NCI-H1417 treated with DMSO at 0.1 percent for 48 hours (cell line): Measurements from ENCODE around the gene CTSE.

Source experiments
- DNase-seq: peaks from one replicate; lab custom pipeline; 2025; lab: John Stamatoyannopoulos, UW

CTSE gene

DNA sequence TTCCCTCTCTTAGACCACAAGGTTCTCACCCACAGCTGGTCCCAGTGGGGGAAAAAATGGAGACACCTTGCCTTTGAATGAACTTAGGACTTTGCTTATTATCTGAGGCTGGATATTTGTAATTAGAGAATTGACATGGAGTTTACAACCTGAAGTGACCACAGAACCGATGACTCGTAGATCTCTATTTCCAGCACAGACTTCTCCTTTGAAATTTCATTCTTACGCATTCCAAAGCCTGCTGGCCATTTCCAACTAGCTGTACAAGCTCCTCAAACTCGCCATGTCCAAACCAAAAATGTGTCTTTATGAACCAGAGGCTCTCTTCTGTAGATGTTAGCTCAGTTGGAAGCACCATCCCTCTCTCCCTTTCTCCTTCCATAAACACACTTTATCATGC lies 32.5 kb downstream of the CTSE start:
- DNase-seq: no peak

DNA sequence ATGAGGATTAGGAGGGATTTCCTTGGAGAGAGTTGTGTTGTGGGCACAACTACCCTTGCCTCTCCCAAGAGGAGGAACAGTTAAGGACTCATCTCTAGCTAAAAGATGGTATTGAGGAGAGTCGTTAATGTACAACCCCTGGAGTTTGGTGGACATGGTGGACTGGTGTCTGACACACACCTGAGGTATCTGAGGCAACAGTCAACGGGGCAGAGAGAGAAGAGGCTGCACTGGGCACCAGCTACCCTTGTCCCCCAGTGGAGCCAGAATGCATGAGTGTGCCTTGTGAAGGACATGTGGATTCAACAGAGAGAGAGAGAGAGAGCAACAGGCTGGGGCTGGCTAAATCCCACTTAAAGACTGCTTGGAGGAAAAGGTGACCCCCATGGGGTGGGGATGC lies 33.5 kb downstream of the CTSE start:
- DNase-seq: no peak

DNA sequence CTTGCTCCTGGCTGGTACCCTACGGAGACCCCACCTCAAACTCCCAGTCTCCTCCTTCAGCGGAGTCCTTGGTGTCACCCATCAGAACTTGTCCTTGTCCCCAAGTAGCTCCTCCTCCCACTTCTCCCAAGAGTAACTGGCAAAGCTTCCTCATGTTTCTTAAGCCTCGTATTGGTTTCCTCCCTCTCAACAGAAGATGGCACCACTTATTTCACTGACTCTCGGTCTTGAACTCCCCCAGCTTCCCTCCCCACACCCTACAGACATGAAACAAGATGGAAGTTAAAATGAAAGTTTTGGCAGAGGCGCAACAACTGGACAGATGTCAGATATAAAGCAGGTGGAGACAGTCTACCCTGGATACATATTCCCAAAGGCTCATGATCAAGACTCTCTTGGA lies 33.9 kb downstream of the CTSE start:
- no peak for DNase-seq

DNA sequence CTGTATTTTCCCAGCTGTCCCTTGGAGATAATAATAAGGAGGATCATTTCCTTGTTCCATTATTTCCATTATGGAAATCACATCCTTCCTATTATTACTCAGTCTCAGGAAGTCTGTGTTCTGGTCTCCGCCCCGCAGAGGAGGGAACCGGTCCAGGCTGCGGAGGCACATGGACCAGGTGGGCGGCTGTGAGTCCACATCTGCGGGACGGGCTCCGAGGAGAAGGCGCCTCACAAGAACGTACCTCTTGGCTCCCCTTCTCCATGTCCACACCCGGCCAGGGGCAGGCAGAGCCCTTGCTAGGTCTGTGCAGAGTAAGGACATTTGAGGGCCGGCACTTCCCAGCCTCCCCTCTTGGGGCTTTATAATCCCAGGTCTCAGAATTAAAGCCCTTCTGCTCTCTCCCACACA lies 35.1 kb downstream of the CTSE start:
- DNase-seq: no peak

DNA sequence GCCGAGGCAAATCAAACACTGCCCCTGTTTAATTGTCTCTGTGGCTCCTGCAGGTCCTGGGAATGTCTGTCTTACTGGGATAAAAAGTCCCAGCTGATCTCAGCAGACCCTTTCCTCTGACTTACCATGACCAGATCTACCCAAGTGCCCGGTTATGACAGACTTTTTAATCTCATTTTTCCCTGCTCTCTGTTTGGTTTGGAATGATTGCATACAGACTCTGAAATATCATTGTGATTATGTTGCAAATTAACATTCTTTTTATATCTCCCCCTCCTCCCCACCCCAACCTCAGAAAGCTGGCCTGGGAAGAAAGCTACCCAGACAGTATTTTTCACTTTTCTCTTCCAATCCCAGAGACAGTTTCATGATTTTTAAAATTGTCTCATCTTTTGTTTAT lies 36.8 kb downstream of the CTSE start:
- no peak for DNase-seq

DNA sequence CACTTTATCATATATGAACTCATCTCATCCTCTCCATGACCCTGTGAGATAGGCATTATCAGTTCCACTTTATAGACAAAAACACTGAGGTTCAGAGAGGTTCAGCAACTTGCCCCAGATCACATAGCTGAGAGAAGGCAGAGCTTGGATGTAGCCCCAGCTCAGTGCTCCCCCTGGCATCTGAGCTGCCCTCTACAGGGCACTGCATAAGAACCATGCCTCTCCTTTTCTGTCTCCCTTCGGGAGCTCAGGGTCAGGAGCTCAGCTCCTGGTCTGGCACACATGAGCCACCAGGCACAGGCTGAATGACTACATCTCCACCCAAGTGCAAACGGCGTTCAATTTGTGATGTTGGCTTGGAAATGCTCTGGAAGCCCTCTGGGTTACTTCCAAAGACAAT lies 37.4 kb downstream of the CTSE start:
- DNase-seq: no peak

DNA sequence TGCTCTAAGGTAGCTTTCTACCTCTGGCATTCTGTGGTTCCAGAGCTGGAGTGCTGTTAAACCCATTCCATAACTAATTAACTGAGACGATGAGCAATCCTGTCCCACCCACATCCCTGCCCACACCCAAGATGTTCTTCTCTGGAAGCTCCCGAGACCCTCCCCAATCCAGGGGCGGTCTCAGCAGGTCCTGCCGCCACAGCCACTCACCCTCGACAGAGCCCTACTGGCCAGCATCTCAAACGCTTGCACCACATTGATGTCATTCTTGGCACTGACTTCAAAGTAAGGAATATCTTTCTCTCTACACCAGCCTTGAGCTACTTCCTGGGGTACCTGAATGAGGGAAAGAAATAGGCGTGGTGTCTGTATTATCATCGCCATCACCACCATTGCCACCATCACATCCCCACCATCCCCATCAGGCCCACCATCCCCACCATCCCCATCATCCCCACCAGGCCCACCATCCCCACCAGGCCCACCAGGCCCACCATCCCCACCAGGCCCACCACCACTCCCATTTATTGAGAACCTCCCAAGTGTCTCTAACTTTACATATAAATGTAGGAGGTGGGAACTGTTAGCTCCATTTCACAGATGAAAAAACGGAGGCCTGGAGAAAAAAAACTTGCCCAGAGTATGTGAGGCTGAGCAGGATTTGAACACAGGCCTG lies 38.2 kb downstream of the CTSE start:
- no peak for DNase-seq

DNA sequence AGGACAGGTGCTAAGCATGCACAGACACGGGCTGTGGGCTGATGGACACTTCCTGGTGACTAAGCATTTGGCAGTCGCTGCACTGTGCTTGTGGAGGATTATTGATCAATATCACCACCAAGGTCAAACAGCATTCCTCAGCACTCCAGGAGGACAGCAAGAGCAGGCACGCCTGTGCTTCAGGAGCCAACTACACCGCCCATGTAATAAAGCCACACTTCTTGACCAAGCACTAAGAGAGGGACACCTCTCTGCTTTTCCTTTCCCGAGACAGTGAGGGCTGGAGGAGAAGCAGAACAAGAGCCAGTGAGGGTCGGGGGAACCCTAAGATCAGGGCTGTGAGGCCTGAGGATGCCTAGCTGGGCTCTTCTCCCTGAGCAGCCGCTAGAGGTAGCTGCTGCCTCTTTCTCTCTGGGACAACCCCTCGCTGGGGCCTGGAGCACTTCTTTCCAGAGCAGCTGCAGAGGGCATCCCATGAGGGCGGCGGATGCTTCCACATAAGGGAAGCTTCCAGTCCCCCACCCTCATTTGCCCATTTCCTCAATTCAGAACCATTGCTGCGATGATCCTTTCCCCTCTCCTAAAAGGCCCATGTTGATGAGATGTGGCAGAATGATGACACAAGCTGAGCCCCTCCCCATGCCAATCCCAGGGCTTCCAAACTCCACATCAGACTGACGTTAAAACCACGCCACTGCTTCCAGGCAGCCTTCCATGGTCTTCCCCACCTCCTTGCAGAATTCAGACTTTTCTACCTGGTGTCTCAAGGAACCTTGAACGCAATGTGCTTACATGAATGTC lies 39.6 kb downstream of the CTSE start:
- no peak for DNase-seq

DNA sequence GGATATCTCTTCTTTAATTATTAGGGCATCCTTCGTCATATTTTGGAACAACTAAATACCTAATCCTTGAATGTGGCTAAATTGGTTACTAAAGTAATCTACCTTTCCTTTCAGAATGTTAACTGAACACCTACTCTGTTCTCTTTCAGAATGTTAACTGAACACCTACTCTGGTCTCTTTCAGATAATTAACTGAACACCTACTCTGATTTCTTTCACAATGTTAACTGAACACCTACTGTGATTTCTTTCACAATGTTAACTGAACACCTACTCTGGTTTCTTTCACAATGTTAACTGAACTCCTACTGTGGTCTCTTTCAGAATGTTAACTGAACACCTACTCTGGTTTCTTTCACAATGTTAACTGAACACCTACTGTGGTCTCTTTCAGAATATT lies 42.4 kb downstream of the CTSE start:
- no peak for DNase-seq

DNA sequence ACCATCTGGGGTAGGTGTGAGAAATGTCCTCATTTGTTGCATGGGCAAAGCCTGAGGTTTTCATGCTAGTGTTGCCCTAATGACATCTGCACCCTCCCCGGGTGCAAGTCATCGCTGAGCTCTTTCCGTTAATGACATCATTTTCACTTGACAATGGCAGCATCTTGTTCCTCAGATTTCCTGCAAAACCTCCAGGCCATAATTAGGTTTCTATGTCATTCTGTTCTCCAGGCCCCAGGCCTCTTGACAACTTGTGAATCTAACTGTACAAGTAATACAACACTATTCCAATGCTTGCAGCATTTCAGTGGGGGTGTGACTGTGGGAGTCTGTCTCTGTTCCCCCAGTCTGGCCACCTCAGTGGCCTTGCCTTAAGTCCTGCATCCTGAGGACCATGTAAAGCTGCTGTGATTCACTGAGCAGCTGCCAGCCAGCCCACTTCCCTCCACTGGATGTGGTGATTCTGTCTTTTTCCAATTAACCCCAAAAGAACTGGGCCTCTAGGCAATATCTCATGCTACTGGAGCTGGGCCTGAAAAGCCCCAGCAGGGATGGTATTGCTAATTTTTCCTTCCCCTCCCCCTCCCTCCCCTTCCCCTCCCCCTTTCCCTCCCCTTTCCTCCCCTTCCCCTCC lies 43.3 kb downstream of the CTSE start:
- no peak for DNase-seq

DNA sequence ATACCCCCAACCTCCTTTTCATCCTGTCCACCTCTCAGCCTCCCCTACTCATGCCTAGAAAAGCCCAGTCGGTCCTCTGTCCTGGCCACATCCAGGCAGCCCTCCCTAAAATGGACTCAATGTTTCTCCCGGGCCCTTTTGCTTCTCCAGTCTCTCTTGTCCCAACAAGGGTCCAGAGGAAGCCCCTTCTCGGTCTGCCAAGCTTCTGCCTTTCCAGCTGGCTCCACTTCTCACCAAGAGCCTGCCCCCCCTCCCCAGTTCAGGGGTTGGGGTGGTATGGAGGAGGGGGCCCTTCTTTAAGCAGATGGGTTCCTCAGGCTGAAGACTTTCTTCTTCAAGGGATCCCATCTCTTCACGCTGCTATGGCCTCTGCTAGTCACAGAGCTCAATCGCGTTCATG lies 44.4 kb downstream of the CTSE start:
- no peak for DNase-seq

DNA sequence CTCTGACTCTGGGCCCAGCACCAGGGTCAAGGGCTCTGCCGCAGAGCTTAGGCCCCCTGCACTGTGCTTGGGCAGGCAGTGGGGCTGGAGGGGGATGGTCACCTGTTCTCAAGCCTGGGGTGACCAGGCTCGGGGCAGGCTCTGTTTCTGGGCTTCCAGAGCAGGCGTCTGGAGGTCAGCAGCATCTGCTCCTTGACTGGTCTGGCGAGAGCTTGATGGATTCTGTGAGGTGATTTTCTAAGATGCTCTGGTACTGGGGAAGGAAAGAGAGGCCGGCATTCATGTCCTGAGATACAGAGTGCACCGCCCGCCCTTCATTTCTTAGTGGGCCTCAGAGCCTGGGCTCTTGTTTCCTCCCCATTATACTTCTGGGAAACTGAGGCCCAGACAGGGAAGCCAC lies 45.0 kb downstream of the CTSE start:
- no peak for DNase-seq

DNA sequence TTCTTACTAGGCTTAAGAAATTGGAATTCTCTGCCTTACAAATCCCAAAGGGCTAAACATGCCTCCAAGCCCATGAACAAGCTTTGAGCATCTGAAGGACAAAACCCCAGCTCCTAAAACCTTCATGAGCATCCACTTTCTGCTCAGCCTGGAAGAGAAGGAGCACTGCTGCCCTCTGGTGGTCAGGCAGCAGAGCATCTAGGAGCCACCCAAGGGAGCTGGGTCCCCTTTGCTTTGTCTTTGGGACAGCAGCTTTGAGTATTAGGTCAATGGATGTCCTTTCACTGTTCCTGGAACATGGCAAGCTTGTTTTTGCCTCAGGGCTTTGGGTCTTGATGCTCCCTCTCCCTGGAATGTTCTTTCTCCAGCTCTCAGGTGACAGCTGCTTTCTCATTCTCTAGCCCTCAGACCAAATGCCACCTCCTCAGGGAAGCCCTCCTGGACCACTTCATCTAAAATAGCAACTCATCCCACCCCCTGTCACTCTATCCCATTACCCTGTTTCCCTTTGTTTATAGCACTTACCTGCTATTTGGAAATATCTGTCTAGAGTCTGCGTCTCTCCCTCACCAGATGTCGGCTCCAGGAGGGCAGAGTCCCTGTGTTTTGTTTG lies 46.2 kb downstream of the CTSE start:
- DNase-seq: no peak

DNA sequence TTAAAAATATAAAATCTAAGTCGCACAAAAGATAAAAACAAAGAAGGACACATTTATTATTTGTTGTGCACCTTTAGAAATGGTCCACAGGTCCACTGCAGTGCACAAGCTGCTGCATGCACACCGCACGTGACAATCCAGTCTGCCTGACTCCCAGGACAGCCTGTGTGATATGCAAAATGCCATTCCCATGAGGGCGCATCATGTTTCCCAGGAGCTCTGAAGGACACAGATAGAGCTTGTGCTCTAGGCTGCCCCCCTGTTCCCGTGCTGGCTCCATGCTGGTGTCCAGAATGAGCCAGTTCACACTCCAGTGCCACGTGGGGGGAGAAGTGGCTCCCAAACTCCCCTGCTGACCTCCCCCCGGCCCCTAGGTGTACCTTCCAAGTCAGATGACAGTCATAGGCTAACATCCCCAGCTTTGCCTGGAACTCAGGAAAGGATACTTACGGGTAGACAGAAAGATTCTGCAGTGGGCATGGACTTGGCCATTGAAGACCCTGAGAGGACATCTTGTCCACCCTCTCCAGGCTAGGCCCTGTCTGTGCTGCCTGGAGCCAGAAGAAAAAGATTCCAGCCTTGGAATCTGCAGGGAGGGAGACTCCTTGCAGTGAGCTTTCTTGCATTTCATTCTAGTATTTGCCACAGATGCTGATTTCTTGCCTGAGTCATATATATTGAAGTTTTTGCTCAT lies 46.8 kb downstream of the CTSE start:
- no peak for DNase-seq

DNA sequence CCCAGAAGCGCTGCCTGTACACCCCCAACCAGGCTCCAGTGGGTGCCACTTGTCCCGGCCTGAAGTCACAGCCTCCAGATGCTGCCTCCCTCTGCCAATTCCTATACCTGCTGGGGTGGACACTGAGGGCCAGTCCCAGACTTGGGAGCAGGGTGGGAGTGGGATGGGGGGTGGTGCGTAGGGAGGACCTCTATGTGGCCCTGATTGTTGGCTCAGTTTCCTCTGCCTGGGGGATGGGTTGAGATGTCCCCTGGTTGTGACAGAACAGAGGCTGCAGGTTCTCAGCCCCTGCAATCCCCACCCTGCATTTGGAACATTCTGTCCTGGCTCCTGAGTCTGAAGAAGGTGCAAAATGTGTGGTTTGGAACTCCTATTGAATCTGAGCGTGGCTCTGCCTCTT lies 47.7 kb downstream of the CTSE start:
- DNase-seq: no peak

DNA sequence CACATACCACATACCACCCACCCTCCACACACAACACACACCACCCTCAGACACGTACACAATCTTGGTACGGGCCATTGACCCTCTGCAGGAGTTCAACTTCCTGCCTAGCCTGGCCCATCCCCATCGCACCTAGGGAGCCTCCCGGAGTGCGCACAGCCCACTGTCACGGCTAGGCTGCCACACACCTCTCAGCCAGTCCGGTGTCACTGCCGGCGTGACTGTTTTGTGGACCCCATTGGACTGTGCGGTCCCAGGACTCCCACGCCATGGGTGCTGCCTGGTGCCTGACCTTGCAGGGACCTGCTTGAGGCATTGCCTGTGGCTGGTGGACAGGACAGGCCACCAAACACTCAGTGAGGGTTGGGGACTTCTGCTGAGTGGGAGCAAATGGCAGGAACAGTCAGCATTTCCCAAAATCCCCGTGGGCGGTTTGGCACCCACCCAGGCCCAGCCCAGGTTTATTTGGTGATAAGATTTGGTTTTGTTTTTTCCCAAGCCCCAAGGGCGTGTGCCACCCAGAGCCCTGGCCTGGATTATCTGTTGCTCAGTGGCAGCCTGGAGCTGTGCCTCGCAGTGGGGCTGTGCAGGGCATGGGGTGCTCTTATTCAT lies 48.2 kb downstream of the CTSE start:
- no peak for DNase-seq

DNA sequence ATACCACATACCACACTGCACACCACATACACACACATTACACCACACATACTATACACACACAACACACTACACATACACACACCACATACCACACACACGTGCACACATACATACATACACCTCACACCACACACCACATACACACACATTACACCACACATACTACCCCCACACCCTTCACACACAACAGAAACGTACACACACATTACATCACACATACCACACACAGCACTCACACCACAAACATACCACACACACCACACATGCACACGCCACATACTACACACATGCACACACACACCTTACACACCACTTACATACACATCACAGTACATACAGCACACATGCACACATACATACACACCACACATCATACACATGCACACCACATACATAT lies 49.0 kb downstream of the CTSE start:
- no peak for DNase-seq

DNA sequence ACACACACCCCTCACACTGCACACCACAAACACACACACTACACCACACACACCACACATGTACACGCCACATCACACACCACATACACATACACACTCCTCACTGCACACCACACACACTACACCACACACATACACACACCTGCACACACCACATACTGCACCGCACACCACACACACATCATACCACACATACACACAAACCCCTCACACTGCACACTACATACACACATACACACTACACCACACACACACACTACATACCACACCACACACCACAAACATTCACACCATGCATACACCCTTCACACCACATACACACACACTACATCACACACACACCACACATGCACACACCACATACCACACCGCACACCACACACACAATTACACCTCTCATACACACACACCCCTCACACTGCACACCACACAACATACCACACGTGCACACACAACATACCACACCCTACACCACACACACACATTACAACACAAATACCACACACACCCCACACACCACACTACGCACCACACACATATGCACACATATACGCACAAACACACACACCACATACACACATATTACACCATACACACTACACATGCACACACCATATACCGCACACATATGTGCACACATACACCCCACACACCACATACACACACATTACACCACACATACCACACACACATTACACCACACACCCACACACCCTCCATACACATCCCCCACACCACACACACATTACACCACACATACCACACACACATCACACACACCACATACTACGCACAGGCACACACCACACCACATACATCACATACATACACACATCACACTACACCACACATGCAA lies 50.1 kb downstream of the CTSE start:
- no peak for DNase-seq

DNA sequence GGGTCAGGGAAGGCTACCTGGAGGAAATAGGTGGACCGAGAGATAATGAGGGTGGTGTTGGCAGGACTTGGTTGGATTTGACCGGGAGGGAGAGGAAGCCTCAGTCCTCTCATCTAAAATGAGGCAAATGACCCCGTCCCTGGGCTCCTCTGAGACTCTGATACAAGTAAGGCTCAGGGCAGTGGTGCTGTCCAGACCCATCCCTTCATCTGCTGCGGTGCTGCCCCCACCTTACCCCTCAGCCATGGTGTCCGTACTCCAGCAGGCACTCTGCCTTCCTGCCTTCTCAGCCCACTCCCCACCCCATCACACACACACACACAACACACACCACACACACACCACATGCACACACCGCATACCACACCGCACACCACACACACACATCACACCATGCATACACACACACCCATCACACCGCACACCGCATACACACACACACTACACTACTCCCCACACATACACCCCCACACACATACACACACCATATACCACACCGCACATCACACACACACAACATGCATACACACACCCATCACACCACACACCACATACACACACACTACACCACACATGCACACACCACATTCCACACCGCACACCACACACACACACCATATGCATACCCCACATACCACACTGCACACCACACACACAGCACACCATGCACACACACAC lies 51.1 kb downstream of the CTSE start:
- DNase-seq: no peak

DNA sequence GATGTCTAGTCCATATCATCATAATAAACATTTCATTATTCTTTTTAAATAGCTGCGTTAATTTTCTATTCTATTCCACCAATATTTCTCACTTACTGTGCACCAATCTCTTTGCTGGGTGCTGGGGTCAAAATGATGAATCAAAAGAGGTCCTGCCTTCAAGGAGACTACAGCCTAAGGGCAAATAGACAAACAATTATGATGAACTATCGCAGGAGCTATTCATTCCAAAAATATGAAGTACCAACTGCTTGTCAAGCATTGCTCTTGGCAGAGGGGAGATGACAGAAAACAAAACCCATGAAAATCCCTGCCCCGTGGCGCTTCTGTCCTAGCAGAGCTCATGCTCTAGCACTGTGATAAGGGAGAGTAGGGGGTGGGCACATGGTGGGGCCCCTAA lies 51.6 kb downstream of the CTSE start:
- DNase-seq: no peak
